ENCODE measurements around the gene ESYT2.

GRCh38 chr7:158698657-158699195, 130.6 kb downstream of the ESYT2 start:
- TF ChIP-seq HMG20A (CRISPR knock-in tag; conservative IDR thresholded peaks at IDR 0.05) (no peak), POLR2A (conservative IDR thresholded peaks at IDR 0.05) (no peak), EP300 (IDR thresholded peaks at IDR 0.05; ENCODE audit: low read length) (no peak), MYBL2 (IDR thresholded peaks at IDR 0.05; ENCODE audit: low read depth) (no peak), MYBL2 (CRISPR knock-in tag; IDR thresholded peaks at IDR 0.05; ENCODE audit: borderline replicate concordance) (no peak), CTCF (IDR thresholded peaks at IDR 0.05 in 2 of 3, conservative IDR thresholded peaks at IDR 0.05 in 1 of 3; ENCODE audit: insufficient read depth in 2 of 3, low read depth in 1 of 3, low read length in 3 of 3) (no peak), E2F8 (IDR thresholded peaks at IDR 0.05; ENCODE audit: low read depth, partially characterized antibody) (no peak), EZH2 (IDR thresholded peaks at IDR 0.05; ENCODE audit: borderline replicate concordance, low read depth, low read length) (no peak), JUN (IDR thresholded peaks at IDR 0.05; ENCODE audit: borderline replicate concordance, low read depth, low read length) (no peak), JUN (CRISPR knock-in tag; IDR thresholded peaks at IDR 0.05; ENCODE audit: borderline replicate concordance) (no peak), SETDB1 (IDR thresholded peaks at IDR 0.05; ENCODE audit: low read length) (no peak), TAF7 (tag; IDR thresholded peaks at IDR 0.05) (no peak)

All from K562 (cell line).